Psoas muscle (tissue), 8 donors: ENCODE measurements around the gene CNGB1. TPM values are rescaled to one million over a fixed set of nuclear protein-coding genes. Genes with fewer than 3 reads are reported as not detected.
A peak's percentile ranks its signal among the peaks of the same experiment; 100 is the strongest.
"Not testable (repeated sequence)": the region's sequence is repeated elsewhere in the genome, so short reads cannot be mapped to it uniquely, and the experiment has no call there.

ENCODE experiments used
- ATAC-seq, 4 donors: fragments of 200-7000 bp; cut with Tn5 transposase; one replicate each; pipeline ENCODE4 v1.9.1; 2020; ENCODE audit warnings: moderate library complexity in 3 of 4, mild to moderate bottlenecking in 2 of 4
- DNase-seq, 2 donors: peaks; one replicate each; pipeline ENCODE4 v3.0.0-alpha.2; 2020
- H3K27ac ChIP-seq: fragments of 200-600 bp; one replicate; pipeline ENCODE4 v1.8.0; 2022
- H3K27me3 ChIP-seq, 3 donors: fragments of 200-600 bp in 1 of 3; one replicate each; pipeline versions ENCODE4 v1.6.1 to v1.8.0; 2013 to 2022; ENCODE audit warnings: low read length in 2 of 3, mild to moderate bottlenecking in 2 of 3, moderate library complexity in 1 of 3; ENCODE audit not compliant: insufficient read depth in 3 of 3
- H3K36me3 ChIP-seq, 2 donors: fragments of 200-600 bp in 1 of 2; one replicate each; pipeline versions ENCODE4 v1.6.1 to v1.8.0; 2013 to 2022; ENCODE audit warnings: low read depth in 1 of 2, mild to moderate bottlenecking in 1 of 2, moderate library complexity in 1 of 2; ENCODE audit not compliant: insufficient read depth in 1 of 2
- H3K4me1 ChIP-seq: fragments of 200-600 bp; one replicate; pipeline ENCODE4 v1.8.0; 2022
- H3K4me3 ChIP-seq: fragments of 200-600 bp; one replicate; pipeline ENCODE4 v1.8.0; 2022; ENCODE audit warnings: mild to moderate bottlenecking
- H3K9me3 ChIP-seq: fragments of 200-600 bp; one replicate; pipeline ENCODE4 v1.8.0; 2022
- WGBS, 3 donors: extraction: QIAGEN DNeasy Blood & Tissue Kit; methylation state at CpG; one replicate each; pipeline versions ENCODE4 v1.1.6 to v1.1.7; 2013; 5-methylcytosine and 5-hydroxymethylcytosine counted together
- intact Hi-C, 2 donors: fragments of 100-400 bp; cut with DNase I; formaldehyde crosslinking; loops; one replicate each; pipeline versions ENCODE4 v1.11.0 to v1.14.2; 2022
- polyA plus RNA-seq, 3 donors: library from polyadenylated mRNA; stranded (reverse); fragments of 200-250 nt; gene quantifications; one replicate each; pipeline ENCODE4 v1.2.3, GENCODE V29; 2013
- total RNA-seq, 4 donors: library from RNA; stranded (reverse); fragmentation: NEBNext Ultra II Directional in 2 of 4; extraction: Animal tissue kit (Norgen Biotek cat#: 25700) in 2 of 4; gene quantifications; one replicate each; pipeline versions ENCODE4 v1.2.1 to v1.2.4, GENCODE V29; 2021 to 2023
- TF ChIP-seq, protein P1 (sequence below): fragments of 200-600 bp; IDR thresholded peaks from one replicate; pipeline ENCODE4 v1.8.0; 2022; ENCODE audit warnings: antibody characterized with exemption
- donor health status: healthy with polysubstance abuse.
- donor health status: DM: no; HTN: no; CAD: no; lungs with moderate emphysema.
- donor health status: Bipolar disorder and iron deficiency.
- donor health status: healthy.
- donor health status: DM: yes; HTN: yes; CAD: no.
- donor health status: DM: no; HTN: no; CAD: no.
- donor health status: DM: no; HTN: no; CAD: no.
- donor health status: DM: yes; HTN: yes; CAD: no.

Gene CNGB1
- total and polyA plus RNA-seq, 7 donors: not detected

DNA sequence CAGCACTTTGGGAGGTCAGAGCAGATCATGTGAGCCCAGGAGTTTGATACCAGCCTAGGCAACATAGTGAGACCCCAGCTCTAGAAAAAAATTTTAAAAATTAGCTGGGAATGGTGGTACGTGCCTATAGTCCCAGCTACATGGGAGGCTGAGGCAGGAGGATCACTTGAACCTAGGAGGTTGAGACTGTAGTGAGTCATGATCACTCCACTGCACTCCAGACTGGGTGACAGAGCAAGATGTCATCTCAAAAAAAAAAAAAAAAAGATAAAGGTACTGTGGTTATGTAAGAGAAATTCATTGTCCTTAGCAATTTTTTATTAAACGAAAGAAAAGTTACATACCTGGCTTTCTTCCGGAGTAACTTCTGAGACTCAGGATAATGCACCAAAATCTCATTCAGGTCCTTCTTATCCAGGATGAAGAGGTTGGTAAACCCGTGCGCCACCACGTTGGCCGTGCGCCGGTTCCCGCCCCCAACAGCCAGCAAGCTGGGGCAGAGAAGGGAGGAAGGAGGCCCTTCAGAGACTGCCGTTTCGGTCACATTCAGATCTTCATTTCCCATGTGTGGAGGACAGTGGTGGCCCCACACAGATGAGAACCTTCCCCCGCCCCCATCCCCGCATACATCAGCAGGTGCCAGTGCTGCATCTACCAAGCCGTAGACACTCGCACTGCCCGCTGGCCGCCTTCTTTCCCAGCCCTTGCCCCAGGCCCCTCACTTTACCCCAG lies 73.7 kb downstream of the CNGB1 start:
- TF ChIP-seq, protein P1, sequence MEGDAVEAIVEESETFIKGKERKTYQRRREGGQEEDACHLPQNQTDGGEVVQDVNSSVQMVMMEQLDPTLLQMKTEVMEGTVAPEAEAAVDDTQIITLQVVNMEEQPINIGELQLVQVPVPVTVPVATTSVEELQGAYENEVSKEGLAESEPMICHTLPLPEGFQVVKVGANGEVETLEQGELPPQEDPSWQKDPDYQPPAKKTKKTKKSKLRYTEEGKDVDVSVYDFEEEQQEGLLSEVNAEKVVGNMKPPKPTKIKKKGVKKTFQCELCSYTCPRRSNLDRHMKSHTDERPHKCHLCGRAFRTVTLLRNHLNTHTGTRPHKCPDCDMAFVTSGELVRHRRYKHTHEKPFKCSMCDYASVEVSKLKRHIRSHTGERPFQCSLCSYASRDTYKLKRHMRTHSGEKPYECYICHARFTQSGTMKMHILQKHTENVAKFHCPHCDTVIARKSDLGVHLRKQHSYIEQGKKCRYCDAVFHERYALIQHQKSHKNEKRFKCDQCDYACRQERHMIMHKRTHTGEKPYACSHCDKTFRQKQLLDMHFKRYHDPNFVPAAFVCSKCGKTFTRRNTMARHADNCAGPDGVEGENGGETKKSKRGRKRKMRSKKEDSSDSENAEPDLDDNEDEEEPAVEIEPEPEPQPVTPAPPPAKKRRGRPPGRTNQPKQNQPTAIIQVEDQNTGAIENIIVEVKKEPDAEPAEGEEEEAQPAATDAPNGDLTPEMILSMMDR: no peak
- 63 to 73% (median 68%) methylated on average over 18 of the region's 18 CpGs for WGBS, 3 donors
- Histone ChIP-seq H3K9me3 (no peaks in the 10 kb centered on the region), H3K27ac (no peak overlapping the region), H3K27me3 (peaks cover 0 to 20% (median 0%) of the 10 kb centered on the region in 3 donors), H3K4me3 (no peak overlapping the region), H3K36me3 (no peaks in the 10 kb centered on the region), H3K4me1 (no peaks in the 10 kb centered on the region)
- intact Hi-C loops: loop anchor here in 1 of 2 donors (10.0 kb wide), 1 partner anchor 228 kb away; the partner anchor contains the start of gene CFAP20
- DNase-seq (no peak), ATAC-seq (no peak)

DNA sequence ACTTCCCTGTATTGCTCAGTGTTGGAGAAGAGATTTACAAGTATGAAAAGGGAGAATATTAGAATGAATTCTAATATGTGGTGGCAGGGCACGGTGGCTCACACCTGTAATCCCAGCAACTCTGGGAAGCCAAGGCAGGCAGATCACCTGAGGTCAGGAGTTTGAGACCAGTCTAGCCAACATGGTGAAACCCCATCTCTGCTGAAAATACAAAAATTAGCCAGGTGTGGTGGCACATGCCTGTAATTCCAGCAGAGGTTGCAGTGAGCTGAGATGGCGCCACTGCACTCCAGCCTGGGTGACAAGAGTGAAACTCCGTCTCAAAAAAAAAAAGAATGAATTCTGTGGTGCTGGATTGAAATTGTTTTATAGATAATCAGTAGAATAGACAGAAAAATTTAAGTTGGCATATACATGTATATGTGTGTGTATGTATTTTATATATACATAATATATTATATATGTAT lies 75.8 kb downstream of the CNGB1 start:
- 90 to 93% (median 91%) methylated on average over 3 of the region's 3 CpGs for WGBS, 3 donors
- H3K27ac ChIP-seq, ATAC-seq, H3K9me3 ChIP-seq, H3K36me3 ChIP-seq, DNase-seq, H3K4me3 ChIP-seq, H3K4me1 ChIP-seq: not testable (repeated sequence)
- intact Hi-C loops: loop anchor here in 1 of 2 donors (10.0 kb wide), 1 partner anchor 230 kb away; the partner anchor contains the start of gene CFAP20
- peaks cover 0 to 12% (median 0%) of the 10 kb centered on the region in 3 donors for H3K27me3 ChIP-seq

DNA sequence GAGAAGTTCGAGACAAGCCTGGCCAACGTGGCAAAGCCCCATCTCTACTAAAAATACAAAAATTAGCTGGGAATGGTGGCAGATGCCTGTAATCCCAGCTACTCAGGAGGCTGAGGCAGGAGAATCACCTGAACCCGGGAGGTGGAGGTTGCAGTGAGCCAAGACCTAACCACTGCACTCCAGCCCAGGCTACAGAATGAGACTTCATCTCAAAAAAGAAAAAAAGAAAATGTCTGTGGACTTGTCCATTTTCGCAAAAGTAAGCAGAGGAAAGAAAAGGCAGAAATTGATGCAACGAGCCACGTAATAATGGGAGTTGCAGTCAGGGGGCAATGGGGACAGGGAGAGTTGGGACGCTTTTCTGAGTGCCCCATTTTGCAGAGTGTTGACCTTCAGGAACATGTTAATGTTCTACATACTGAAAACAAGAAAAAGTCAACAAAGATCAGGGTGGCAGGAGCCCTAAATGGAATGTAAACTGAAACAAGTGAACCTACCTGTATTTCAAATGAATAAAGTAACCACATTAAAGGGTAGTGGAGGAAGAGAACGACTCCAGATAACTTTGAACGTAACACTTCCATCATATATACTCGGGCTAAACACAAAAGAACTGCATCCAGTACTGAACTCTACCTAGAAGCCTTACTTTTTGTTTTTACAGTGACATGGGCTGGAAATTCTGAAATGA lies 76.4 kb downstream of the CNGB1 start:
- peaks cover 0 to 12% (median 0%) of the 10 kb centered on the region in 3 donors for H3K27me3 ChIP-seq
- DNase-seq: no peak
- no peaks in the 10 kb centered on the region for H3K36me3 ChIP-seq
- H3K4me1 ChIP-seq: no peaks in the 10 kb centered on the region
- no peak overlapping the region for H3K27ac ChIP-seq
- no peak for ATAC-seq
- no peak overlapping the region for H3K4me3 ChIP-seq
- intact Hi-C loops: loop anchor here in 1 of 2 donors (10.0 kb wide), 1 partner anchor 230 kb away; the partner anchor contains the start of gene CFAP20
- H3K9me3 ChIP-seq: no peaks in the 10 kb centered on the region
- 86 to 92% (median 87%) methylated on average over 10 of the region's 10 CpGs for WGBS, 3 donors
- TF ChIP-seq, protein P1: no peak

DNA sequence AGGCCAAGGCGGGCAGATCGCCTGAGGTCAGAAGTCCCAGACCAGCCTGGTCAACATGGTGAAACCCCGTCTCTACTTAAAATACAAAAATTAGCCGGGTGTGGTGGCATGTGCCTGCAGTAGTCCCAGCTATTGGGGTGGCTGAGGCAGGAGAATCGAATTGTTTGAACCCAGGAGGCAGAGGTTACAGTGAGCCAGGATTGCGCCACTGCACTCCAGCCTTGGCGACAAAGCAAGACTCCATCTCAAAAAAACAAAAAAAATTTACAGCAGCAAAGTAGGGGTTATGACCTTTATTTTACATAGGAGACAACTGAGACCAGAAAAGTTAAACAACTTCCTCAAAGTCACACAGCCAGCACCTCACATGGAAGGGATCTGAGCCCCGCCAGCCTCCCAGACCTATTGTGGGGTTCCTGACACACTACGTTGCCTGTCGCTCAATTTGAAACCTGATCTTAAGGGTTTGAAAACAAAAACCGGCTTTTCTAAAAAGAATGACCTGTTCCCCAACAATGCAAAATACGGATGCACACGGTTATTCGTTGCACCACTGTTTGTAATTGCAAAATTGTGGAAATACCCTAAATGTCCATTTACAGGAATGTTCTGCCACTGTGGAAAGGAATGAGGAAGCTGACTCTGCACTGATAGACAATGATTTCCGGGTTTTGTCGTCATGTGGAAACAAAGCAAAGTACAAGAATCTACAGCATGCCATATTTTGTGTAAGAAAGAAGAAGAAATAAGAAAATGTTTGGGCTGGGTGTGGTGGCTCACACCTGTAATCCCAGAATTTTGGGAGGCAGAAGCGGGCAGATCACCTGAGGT lies 77.2 kb downstream of the CNGB1 start:
- Histone ChIP-seq H3K4me3 (no peak overlapping the region), H3K9me3 (no peaks in the 10 kb centered on the region), H3K4me1 (no peaks in the 10 kb centered on the region), H3K36me3 (no peaks in the 10 kb centered on the region), H3K27me3 (peaks cover 0 to 17% (median 0%) of the 10 kb centered on the region in 3 donors), H3K27ac (no peak overlapping the region)
- 58 to 63% (median 59%) methylated on average over 17 of the region's 17 CpGs for WGBS, 3 donors
- TF ChIP-seq, protein P1: no peak
- DNase-seq (no peak), ATAC-seq (peak in 1 of 4 donors; percentile 50)
- intact Hi-C loops: loop anchor here in 1 of 2 donors (10.0 kb wide), 1 partner anchor 231 kb away; the partner anchor contains the start of gene CFAP20
